Stimulated activated CD4-positive, alpha-beta T cell treated with anti-CD3 and anti-CD28 coated beads, Interleukin-4, amount 100 ng/mL, for 24 hours (primary cell): ENCODE data around the gene APC2.
A peak's percentile ranks its signal among the peaks of the same experiment; 100 is the strongest.

Experiments
- DNase-seq: peaks from one replicate; pipeline ENCODE4 v3.0.0-alpha.2; 2020

The APC2 gene

GRCh38 chr19:1449467-1450442 is at the start of gene APC2:
APC2 (plus strand) TSS chr19:1450121; CDS start chr19:1453002, 2,881 bp downstream.
- DNase-seq, result no peak

- DNase-seq, result no peak
Observed at GRCh38 chr19:1400281-1401137, 49.4 kb upstream of the APC2 start.

- peak; percentile 56 for DNase-seq
Observed at GRCh38 chr19:1401138-1401888, 48.6 kb upstream of the APC2 start, which contains the start of gene GAMT. GAMT (minus strand) TSS chr19:1401542; CDS start chr19:1401476, 66 bp downstream.

GRCh38 chr19:1401889-1402217 is 48.1 kb upstream of the APC2 start:
- no peak for DNase-seq

GRCh38 chr19:1402411-1403070 is 47.4 kb upstream of the APC2 start:
- no peak for DNase-seq

- DNase-seq, result peak; percentile 99
Observed at GRCh38 chr19:1406774-1407527, 43.0 kb upstream of the APC2 start.

GRCh38 chr19:1407528-1408299 is 42.2 kb upstream of the APC2 start, which contains the start of gene DAZAP1:
DAZAP1 (plus strand) TSS chr19:1407586; CDS start chr19:1407774, 188 bp downstream.
- DNase-seq, result peak; percentile 35

GRCh38 chr19:1408300-1409203 is 41.4 kb upstream of the APC2 start:
- peak; percentile 63 for DNase-seq

GRCh38 chr19:1409204-1410005 is 40.5 kb upstream of the APC2 start:
- no peak for DNase-seq

GRCh38 chr19:1410136-1410786 is 39.7 kb upstream of the APC2 start:
- DNase-seq, result no peak

- DNase-seq, result no peak
Observed at GRCh38 chr19:1410789-1411188, 39.1 kb upstream of the APC2 start.

GRCh38 chr19:1411255-1412191 is 38.4 kb upstream of the APC2 start:
- no peak for DNase-seq

GRCh38 chr19:1412323-1412923 is 37.5 kb upstream of the APC2 start:
- no peak for DNase-seq

GRCh38 chr19:1412995-1413800 is 36.7 kb upstream of the APC2 start:
- no peak for DNase-seq
